Transverse colon (tissue), 4 donors: Measurements from ENCODE around the gene CLMN.

Source experiments
- CTCF ChIP-seq, 5 experiments: fragments of 200-600 bp in 3 of 5; fragments of 450-650 bp in 2 of 5; sonication (generic) in 3 of 5; IDR thresholded peaks; 1 replicate in 2 of 5; 2 replicates in 3 of 5; pipeline ENCODE4 v1.5.1; 2016 to 2017; ENCODE audit warnings: antibody characterized with exemption in 5 of 5, inconsistent platforms in 3 of 5, mild to moderate bottlenecking in 2 of 5, moderate library complexity in 1 of 5
- EP300 ChIP-seq: sonication (generic); formaldehyde crosslinking; IDR thresholded peaks from one replicate; pipeline ENCODE4 v1.6.1; 2017; ENCODE audit warnings: antibody characterized with exemption, low read depth
- POLR2A ChIP-seq: fragments of 450-650 bp; IDR thresholded peaks from one replicate; pipeline ENCODE4 v1.6.1; 2016; ENCODE audit warnings: antibody characterized with exemption, mild to moderate bottlenecking, moderate library complexity
- POLR2AphosphoS5 ChIP-seq, 3 donors: sonication (generic); formaldehyde crosslinking; IDR thresholded peaks; one replicate each; pipeline ENCODE4 v1.6.1; 2016; ENCODE audit warnings: antibody characterized with exemption in 3 of 3

DNA sequence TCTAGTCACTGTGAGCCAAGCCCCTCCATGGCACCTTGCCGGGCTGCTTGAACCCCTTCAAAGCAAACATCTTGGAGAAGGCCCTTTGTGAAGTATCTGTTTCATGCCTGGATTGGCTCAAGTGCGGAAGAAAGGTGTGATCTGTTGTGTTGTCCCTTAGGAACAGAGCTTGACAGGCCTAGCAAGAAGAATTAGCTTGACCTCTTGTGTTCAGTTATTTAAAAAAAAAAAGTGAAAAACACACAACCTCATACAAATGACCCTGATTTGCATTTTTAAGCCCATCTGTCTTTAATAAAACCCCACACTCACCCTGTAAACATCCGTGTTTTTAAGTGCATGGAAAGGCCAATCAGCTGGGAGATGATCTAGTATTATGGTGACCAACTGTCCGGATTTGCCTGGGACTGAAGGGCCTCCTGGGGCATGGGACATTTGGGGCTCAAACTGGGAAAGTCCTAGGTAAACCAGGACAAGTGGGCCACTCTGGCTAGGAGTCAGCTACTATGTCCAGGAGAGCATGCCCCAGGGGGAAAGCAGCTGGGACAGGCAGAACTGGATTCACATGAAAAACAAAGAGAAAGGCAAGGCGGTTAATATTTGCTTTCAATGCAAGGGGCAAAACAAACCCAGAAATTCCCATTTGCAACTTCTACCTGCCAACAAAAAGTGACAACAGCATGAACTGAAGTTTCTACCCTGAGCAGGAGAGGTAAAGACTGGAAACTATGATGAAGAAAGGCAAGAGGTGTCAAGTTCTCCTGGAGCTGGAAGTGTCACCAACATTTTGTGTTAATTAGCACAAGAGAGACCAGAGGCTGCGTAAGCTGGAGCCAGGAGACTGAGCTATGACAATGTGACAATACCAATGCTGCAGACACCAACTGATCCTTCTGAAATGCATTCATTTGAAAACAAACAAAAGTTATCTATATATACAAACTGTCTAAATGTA, 78.6 kb downstream of the CLMN start:
- TF ChIP-seq CTCF (IDR thresholded peaks at IDR 0.05), result no peak
- TF ChIP-seq POLR2A, result no peak
- no peak for TF ChIP-seq EP300
- no peak for TF ChIP-seq POLR2AphosphoS5 (IDR thresholded peaks at IDR 0.05)
